ENCODE results near the gene ADAP1. TPM values are rescaled to one million over a fixed set of nuclear protein-coding genes. Genes with fewer than 3 reads are reported as not detected.

The ADAP1 gene
- total RNA-seq, 1 experiment from 2014 or later: 34.0 TPM

- BruUV-seq (replicated peaks): no TSS peak
- ATAC-seq: no peak
- intact Hi-C loops (cut with micrococcal nuclease): no loop called here
- no peaks in the 10 kb centered on the region for H4K20me1 ChIP-seq (ENCODE audit: insufficient read depth)
- peaks cover 0 to 9% of the 10 kb centered on the region in 2 experiments; a peak in 2 of 4 replicates for H3K4me1 ChIP-seq (ENCODE audit: control insufficient read depth in 1 of 2, insufficient read depth in 2 of 2, low read length in 2 of 2)
- RAD21 ChIA-PET (ENCODE audit: low non-redundant PET in 1 of 2, low total read pairs in 2 of 2, uncharacterized antibody in 2 of 2, unreplicated experiment in 2 of 2): no interaction called here
- CTCF ChIA-PET: interaction anchor here (1.2 to 5.0 kb wide), 2 partner anchors 70 to 180 kb away, joined by 5 to 69 read pairs; no protein-coding TSS in a partner anchor
- no peak overlapping the region for H3K4me2 ChIP-seq (ENCODE audit: low read length)
- no peak for TF ChIP-seq EZH2 (IDR thresholded peaks at IDR 0.05)
- TF ChIP-seq RAD21 (IDR thresholded peaks at IDR 0.05; ENCODE audit: low read depth): no peak
- TF ChIP-seq ATF3 (IDR thresholded peaks at IDR 0.05): no peak
- TF ChIP-seq CBX3 (IDR thresholded peaks at IDR 0.05; ENCODE audit: low read depth): no peak
- TF ChIP-seq POLR2A (IDR thresholded peaks at IDR 0.05; ENCODE audit: borderline replicate concordance, extremely low read depth, insufficient read depth, insufficient read length): no peak
- no peak for TF ChIP-seq CEBPB (IDR thresholded peaks at IDR 0.05; ENCODE audit: low read depth)
- TF ChIP-seq, protein P1, sequence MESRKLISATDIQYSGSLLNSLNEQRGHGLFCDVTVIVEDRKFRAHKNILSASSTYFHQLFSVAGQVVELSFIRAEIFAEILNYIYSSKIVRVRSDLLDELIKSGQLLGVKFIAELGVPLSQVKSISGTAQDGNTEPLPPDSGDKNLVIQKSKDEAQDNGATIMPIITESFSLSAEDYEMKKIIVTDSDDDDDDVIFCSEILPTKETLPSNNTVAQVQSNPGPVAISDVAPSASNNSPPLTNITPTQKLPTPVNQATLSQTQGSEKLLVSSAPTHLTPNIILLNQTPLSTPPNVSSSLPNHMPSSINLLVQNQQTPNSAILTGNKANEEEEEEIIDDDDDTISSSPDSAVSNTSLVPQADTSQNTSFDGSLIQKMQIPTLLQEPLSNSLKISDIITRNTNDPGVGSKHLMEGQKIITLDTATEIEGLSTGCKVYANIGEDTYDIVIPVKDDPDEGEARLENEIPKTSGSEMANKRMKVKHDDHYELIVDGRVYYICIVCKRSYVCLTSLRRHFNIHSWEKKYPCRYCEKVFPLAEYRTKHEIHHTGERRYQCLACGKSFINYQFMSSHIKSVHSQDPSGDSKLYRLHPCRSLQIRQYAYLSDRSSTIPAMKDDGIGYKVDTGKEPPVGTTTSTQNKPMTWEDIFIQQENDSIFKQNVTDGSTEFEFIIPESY (IDR thresholded peaks at IDR 0.05; ENCODE audit: extremely low read depth, insufficient replicate concordance, low read length): no peak
- no peak for TF ChIP-seq POLR2AphosphoS5 (IDR thresholded peaks at IDR 0.05; ENCODE audit: low read depth, low read length)
- no peak for TF ChIP-seq EZH2phosphoT487 (IDR thresholded peaks at IDR 0.05; ENCODE audit: borderline replicate concordance)
- no peak for TF ChIP-seq CTCF (IDR thresholded peaks at IDR 0.05 in 2 of 3, conservative IDR thresholded peaks at IDR 0.05 in 1 of 3; ENCODE audit: borderline replicate concordance in 1 of 3, insufficient read depth in 1 of 3, low read depth in 2 of 3, low read length in 2 of 3)
- no peak for TF ChIP-seq ZFX (IDR thresholded peaks at IDR 0.05)
- TF ChIP-seq FOSL1 (IDR thresholded peaks at IDR 0.05; ENCODE audit: low read depth): no peak
- TF ChIP-seq MAX (IDR thresholded peaks at IDR 0.05): no peak
- no peak for TF ChIP-seq ELF1 (IDR thresholded peaks at IDR 0.05; ENCODE audit: borderline replicate concordance, low read depth)
- TF ChIP-seq SIN3A (IDR thresholded peaks at IDR 0.05; ENCODE audit: low read depth): no peak
- TF ChIP-seq REST (IDR thresholded peaks at IDR 0.05; ENCODE audit: low read depth): no peak
- no peak for TF ChIP-seq ZNF274 (IDR thresholded peaks at IDR 0.05; ENCODE audit: low read depth, low read length)
- TF ChIP-seq JUND (IDR thresholded peaks at IDR 0.05): no peak
- no peak for TF ChIP-seq TCF7L2 (IDR thresholded peaks at IDR 0.05; ENCODE audit: borderline replicate concordance, extremely low read depth, insufficient read depth, insufficient read length)
- no peak overlapping the region for H3K27ac ChIP-seq (ENCODE audit: low read depth, low read length)
- no peaks in the 10 kb centered on the region for H3K36me3 ChIP-seq (ENCODE audit: control insufficient read depth in 1 of 2, insufficient read depth in 2 of 2, low read length in 2 of 2)
- no peak for DNase-seq (ENCODE audit: low read depth, low spot score)
- H3K4me3 ChIP-seq (replicated peaks in 1 of 2; ENCODE audit: low read depth in 1 of 2, low read length in 2 of 2): no peak overlapping the region
- H3K9me3 ChIP-seq (ENCODE audit: control insufficient read depth in 1 of 2, insufficient read depth in 1 of 2, low read depth in 1 of 2, low read length in 2 of 2): no peaks in the 10 kb centered on the region
- H3K79me2 ChIP-seq (ENCODE audit: insufficient read depth, low read length): no peaks in the 10 kb centered on the region
- H3K27me3 ChIP-seq (ENCODE audit: insufficient read depth, low read length): no peaks in the 10 kb centered on the region
- H2AFZ ChIP-seq (ENCODE audit: low read depth, low read length, poor library complexity, severe bottlenecking): no peak overlapping the region
- POLR2A ChIA-PET: no interaction called here
- H3K9me2 ChIP-seq (ENCODE audit: insufficient read depth): no peaks in the 10 kb centered on the region
- H3K9ac ChIP-seq (ENCODE audit: low read length): no peak overlapping the region
These were observed 41.1 kb upstream of the ADAP1 start for GRCh38 chr7:995571-995970.
